Thoracic aorta (tissue), 2 donors: ENCODE results near the gene VWC2. TPM values are rescaled to one million over a fixed set of nuclear protein-coding genes. Genes with fewer than 3 reads are reported as not detected.

Experiments used
- ATAC-seq: fragments of 150-250 bp; one replicate; pipeline ENCODE4 v1.8.0; 2017; ENCODE audit warnings: low read depth; ENCODE audit not compliant: insufficient number of reproducible peaks, low FRiP score
- DNase-seq: peaks from one replicate; pipeline ENCODE4 v3.0.0-alpha.2; 2020; ENCODE audit warnings: low spot score
- H3K27ac ChIP-seq, 2 donors: fragments of 200-600 bp; sonication (generic); 1 replicate in 1 of 2; 2 replicates in 1 of 2; pipeline ENCODE4 v1.5.1; 2016; ENCODE audit warnings: mild to moderate bottlenecking in 2 of 2, moderate library complexity in 2 of 2
- H3K27me3 ChIP-seq: fragments of 200-600 bp; sonication (generic); replicated peaks from 2 replicates; pipeline ENCODE4 v1.6.0; 2016; ENCODE audit warnings: mild to moderate bottlenecking; ENCODE audit not compliant: insufficient read depth
- H3K36me3 ChIP-seq: fragments of 200-600 bp; sonication (generic); one replicate; pipeline ENCODE4 v1.5.1; 2016
- H3K4me1 ChIP-seq, 2 donors: fragments of 200-600 bp; sonication (generic); 1 replicate in 1 of 2; 2 replicates in 1 of 2; pipeline versions ENCODE4 v1.5.1 to v1.6.0; 2016; ENCODE audit warnings: low read depth in 2 of 2, mild to moderate bottlenecking in 1 of 2; ENCODE audit not compliant: control insufficient read depth in 1 of 2
- H3K4me3 ChIP-seq: fragments of 200-600 bp; sonication (generic); 2 replicates; pipeline ENCODE4 v1.5.1; 2016; ENCODE audit warnings: mild to moderate bottlenecking
- H3K9me3 ChIP-seq: fragments of 200-600 bp; sonication (generic); 2 replicates; pipeline ENCODE4 v1.5.1; 2016
- total RNA-seq, 2 donors: library from RNA; depleted of rRNA; stranded (reverse); fragments of >200 nt; gene quantifications; one replicate each; pipeline versions ENCODE4 v1.1.0 to v1.2.3, GENCODE V29; 2016
- TF ChIP-seq, protein P1 (sequence below): fragments of 200-600 bp; sonication (generic); IDR thresholded peaks from one replicate; pipeline ENCODE4 v1.5.1; 2019; ENCODE audit warnings: antibody characterized with exemption

VWC2 gene
- total RNA-seq, 2 donors from 2014 or later: 0.14 TPM; not detected in 1

DNA sequence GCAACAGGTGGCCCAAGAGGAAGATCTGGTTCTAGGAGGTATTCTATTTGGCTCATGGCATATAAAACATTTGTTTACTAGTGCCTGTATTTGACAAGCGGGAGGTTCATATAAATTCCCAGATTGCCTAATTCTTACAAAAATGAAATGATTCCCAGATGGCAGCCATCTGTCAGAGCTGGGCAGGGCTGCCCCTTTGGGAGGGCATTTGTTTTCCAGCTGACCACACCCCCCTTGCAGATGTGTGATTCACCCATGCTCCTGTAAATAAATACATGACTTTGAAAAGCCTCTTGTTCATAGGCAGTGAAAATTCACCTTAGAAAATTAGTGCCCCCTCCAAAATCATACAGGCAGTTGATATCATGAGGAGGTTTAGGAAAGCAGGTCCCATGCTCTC, 8.6 kb downstream of the VWC2 start:
- ATAC-seq: no peak
- no peaks in the 10 kb centered on the region for H3K36me3 ChIP-seq
- peaks cover 0 to 7% of the 10 kb centered on the region in 2 donors for H3K4me1 ChIP-seq
- DNase-seq: no peak
- no peaks in the 10 kb centered on the region for H3K27me3 ChIP-seq
- H3K4me3 ChIP-seq: no peak overlapping the region
- TF ChIP-seq, protein P1, sequence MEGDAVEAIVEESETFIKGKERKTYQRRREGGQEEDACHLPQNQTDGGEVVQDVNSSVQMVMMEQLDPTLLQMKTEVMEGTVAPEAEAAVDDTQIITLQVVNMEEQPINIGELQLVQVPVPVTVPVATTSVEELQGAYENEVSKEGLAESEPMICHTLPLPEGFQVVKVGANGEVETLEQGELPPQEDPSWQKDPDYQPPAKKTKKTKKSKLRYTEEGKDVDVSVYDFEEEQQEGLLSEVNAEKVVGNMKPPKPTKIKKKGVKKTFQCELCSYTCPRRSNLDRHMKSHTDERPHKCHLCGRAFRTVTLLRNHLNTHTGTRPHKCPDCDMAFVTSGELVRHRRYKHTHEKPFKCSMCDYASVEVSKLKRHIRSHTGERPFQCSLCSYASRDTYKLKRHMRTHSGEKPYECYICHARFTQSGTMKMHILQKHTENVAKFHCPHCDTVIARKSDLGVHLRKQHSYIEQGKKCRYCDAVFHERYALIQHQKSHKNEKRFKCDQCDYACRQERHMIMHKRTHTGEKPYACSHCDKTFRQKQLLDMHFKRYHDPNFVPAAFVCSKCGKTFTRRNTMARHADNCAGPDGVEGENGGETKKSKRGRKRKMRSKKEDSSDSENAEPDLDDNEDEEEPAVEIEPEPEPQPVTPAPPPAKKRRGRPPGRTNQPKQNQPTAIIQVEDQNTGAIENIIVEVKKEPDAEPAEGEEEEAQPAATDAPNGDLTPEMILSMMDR: no peak
- no peak overlapping the region for H3K27ac ChIP-seq
- H3K9me3 ChIP-seq: no peaks in the 10 kb centered on the region

DNA sequence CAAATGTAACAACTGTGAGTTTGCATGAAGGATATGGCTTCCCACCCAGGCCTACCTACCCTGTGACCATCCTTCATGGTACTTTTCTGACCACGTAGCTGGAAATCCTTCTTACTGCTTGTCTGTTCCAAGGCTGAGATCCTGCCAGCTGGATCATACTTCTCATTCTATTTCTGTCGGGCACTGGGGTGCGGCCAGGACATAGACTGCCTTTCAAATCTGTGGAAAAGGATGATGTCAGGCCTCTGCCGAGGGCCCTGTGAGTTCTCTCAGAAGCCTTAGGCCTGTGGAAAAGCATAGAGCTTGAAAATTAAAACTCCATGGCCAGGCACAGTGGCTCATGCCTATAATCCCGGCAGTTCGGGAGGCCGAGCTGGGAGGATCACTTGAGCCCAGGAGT, 10.0 kb downstream of the VWC2 start:
- no peak for DNase-seq
- H3K4me3 ChIP-seq: no peak overlapping the region
- H3K27ac ChIP-seq: no peak overlapping the region
- no peaks in the 10 kb centered on the region for H3K36me3 ChIP-seq
- H3K9me3 ChIP-seq: no peaks in the 10 kb centered on the region
- no peaks in the 10 kb centered on the region for H3K27me3 ChIP-seq
- peak; percentile 40 for ATAC-seq
- H3K4me1 ChIP-seq: peaks cover 0 to 7% of the 10 kb centered on the region in 2 donors
- TF ChIP-seq, protein P1: no peak

- TF ChIP-seq, protein P1: no peak
- H3K27ac ChIP-seq: no peak overlapping the region
- H3K27me3 ChIP-seq: no peaks in the 10 kb centered on the region
- H3K4me1 ChIP-seq: peaks cover 0 to 6% of the 10 kb centered on the region in 2 donors
- no peak for ATAC-seq
- no peak for DNase-seq
- no peaks in the 10 kb centered on the region for H3K9me3 ChIP-seq
- H3K36me3 ChIP-seq: no peaks in the 10 kb centered on the region
- no peak overlapping the region for H3K4me3 ChIP-seq
These were observed 14.5 kb downstream of the VWC2 start for GRCh38 chr7:49787980-49788379.

DNA sequence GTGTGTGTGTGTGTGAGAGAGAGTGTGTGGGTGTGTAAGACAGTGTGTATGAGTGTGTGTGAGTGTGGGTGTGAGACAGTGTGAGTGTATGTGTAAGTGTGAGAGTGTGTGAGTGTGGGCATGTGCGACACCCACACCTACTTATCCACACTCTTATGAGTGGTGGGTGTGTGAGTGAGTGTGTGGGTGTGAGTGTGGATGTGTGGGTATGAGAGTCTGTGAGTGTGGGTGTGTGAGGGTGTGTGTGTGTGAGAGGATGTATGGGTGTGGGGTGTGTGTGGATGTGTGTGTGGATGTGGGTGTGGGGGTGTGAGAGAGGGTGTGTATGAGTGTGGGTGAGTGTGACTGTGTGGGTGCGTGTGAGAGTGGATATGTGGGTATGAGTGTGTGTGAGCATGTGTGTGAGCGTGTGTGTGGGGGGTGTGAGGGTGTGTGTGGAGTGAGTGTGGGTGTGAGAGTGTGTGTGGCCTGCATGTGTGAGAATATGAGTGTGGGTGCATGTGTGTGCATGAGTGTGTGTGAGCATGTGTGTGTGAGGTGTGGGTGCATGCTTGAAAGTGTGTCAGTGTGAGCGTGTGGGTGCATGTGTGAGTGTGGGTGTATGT, 15.1 kb downstream of the VWC2 start:
- ATAC-seq (no peak), DNase-seq (no peak)
- no peak overlapping the region for H3K4me3 ChIP-seq
- no peak overlapping the region for H3K27ac ChIP-seq
- H3K27me3 ChIP-seq: no peaks in the 10 kb centered on the region
- TF ChIP-seq, protein P1: no peak
- no peaks in the 10 kb centered on the region for H3K9me3 ChIP-seq
- no peaks in the 10 kb centered on the region for H3K36me3 ChIP-seq
- peaks cover 0 to under 1% of the 10 kb centered on the region in 2 donors for H3K4me1 ChIP-seq

DNA sequence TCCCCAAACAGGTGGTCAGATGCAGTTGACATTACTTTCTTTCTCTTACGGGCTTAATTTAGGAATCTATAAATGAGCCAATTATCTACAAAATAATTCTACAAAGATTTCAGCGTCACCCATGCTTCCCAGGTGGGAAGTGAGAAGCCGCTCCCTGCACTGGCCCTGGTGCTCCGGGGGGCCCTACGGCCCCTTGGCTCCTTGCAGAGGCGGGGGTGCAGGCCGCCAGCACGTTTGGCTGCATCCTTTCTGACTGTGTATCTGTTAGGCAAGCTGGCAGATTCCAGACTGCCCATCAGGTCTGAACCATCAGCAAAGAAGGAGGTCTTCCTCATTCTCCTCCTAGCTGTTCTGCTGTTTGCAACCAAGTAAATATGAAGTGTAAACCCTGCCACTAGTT, 16.3 kb downstream of the VWC2 start:
- TF ChIP-seq, protein P1: no peak
- H3K9me3 ChIP-seq: no peaks in the 10 kb centered on the region
- DNase-seq: no peak
- no peak for ATAC-seq
- no peaks in the 10 kb centered on the region for H3K27me3 ChIP-seq
- H3K27ac ChIP-seq: no peak overlapping the region
- H3K4me1 ChIP-seq: no peaks in the 10 kb centered on the region
- no peaks in the 10 kb centered on the region for H3K36me3 ChIP-seq
- H3K4me3 ChIP-seq: no peak overlapping the region
